AG09319 (cell line): ENCODE data around the gene PGBD2.
"Not testable (repeated sequence)": the region's sequence is repeated elsewhere in the genome, so short reads cannot be mapped to it uniquely, and the experiment has no call there.

Source experiments
- DNase-seq: peaks from one replicate; pipeline ENCODE4 v3.0.0-alpha.2; 2010; ENCODE audit warnings: low read depth; ENCODE audit errors: extremely low read depth
- TF ChIP-seq, protein P1 (sequence below): IDR thresholded peaks from 2 replicates; pipeline ENCODE4 v1.5.1; 2011; ENCODE audit warnings: low read depth, mild to moderate bottlenecking, inconsistent platforms, low read length, moderate library complexity

Gene PGBD2

DNA sequence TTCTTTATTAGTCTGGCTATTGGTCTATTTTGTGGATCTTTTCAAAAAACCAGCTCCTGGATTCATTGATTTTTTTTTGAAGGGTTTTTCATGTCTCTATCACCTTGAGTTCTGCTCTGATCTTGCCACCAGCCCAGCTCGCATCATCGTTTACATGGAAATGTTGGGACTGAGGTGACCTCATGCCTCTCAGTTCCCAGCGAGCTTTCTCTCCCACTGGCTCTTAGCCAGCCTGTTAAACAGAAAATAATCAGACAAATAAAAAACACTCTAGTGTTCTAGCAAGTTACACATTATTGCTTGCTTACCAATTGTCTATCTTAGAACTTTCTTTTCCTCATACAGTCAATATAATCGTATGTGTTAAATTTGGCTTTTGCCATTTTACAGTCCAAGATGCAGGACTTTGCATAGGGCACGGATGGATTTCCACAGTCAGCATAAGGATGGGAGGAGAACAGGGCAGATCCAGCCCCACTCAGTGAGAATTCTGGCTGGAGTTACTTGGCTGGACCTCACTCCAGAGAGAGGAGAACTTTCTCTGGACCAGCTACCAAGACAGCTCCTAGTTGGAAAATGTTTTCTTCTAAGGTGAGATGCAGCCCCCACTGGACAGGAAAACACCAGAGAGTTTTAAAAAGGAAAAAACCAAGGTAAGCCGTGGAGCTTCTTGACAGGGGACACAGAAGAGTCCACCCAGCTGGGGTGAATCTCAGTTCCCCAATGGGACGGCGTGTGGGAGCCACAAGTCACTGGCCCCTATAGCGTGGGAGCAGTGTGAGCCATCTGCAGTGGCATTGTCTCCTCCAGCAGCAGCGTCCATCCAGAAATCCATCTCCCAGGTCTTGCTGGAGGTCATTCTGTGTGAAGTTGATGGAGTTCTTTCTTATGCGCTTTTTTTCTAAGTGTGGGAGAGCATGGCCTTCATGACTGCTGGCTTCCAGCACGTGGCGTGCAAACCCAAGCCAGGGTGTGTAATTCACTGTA, 17.6 kb downstream of the PGBD2 start:
- TF ChIP-seq, protein P1, sequence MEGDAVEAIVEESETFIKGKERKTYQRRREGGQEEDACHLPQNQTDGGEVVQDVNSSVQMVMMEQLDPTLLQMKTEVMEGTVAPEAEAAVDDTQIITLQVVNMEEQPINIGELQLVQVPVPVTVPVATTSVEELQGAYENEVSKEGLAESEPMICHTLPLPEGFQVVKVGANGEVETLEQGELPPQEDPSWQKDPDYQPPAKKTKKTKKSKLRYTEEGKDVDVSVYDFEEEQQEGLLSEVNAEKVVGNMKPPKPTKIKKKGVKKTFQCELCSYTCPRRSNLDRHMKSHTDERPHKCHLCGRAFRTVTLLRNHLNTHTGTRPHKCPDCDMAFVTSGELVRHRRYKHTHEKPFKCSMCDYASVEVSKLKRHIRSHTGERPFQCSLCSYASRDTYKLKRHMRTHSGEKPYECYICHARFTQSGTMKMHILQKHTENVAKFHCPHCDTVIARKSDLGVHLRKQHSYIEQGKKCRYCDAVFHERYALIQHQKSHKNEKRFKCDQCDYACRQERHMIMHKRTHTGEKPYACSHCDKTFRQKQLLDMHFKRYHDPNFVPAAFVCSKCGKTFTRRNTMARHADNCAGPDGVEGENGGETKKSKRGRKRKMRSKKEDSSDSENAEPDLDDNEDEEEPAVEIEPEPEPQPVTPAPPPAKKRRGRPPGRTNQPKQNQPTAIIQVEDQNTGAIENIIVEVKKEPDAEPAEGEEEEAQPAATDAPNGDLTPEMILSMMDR = no peak
- DNase-seq = no peak

DNA sequence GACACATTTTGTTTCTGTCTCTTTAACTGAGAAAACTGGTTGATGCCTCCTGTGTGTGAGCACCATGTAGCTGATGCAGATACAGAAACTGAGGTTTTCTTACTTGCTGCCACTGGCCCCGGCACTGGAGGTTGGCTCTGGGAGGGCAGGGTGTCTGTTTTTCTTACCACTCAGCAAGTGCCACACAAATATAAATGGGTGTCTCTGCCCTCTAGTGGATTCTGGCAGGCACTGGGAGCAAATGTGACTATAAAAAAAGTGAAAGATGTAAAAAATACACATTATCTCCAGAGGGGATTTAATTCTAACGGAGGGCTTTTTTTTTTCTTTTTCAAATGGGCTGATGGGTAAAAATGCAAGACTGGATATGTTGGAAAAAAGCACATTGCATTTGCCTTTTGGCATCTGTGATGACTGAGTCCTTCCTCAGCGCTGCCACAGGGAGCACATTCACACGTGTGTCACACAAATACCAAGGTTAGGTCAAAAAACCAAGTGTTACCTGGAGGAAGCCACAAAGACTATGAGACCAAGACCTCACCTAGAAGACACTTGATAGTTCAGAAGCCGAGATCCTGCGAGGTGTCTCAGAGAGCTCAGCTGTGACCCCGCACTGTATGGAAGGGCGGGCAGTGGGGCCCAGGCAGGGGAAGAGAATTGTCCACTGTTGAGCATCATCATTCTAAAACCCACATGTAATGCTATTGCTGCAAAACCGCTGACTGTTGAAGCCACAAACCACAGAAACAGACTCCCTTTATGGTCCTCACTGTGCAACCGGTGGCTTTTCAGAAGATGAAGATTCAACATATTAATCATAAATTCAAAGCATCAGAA, 18.9 kb downstream of the PGBD2 start:
- no peak for DNase-seq
- TF ChIP-seq, protein P1 = peak; percentile 64

DNA sequence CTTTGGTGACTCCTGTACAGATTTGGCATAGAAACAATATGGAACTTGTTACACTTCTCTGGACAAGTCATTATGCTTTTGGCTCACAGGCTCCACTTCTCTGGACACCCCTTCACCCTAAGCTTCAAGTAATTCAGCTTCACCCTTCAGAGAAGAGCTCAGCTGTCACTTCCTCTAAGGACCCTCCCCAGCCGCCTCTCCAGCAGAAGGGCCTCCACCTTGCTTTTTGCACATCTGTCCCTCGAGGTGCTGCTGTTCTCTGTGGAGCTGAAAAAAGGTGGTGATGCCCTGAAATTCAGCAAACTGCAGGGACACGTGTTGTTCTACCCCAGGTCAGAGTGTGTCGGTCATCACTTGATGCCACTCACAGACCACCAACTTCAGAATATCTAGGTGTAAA, 19.8 kb downstream of the PGBD2 start:
- not testable (repeated sequence) for DNase-seq

DNA sequence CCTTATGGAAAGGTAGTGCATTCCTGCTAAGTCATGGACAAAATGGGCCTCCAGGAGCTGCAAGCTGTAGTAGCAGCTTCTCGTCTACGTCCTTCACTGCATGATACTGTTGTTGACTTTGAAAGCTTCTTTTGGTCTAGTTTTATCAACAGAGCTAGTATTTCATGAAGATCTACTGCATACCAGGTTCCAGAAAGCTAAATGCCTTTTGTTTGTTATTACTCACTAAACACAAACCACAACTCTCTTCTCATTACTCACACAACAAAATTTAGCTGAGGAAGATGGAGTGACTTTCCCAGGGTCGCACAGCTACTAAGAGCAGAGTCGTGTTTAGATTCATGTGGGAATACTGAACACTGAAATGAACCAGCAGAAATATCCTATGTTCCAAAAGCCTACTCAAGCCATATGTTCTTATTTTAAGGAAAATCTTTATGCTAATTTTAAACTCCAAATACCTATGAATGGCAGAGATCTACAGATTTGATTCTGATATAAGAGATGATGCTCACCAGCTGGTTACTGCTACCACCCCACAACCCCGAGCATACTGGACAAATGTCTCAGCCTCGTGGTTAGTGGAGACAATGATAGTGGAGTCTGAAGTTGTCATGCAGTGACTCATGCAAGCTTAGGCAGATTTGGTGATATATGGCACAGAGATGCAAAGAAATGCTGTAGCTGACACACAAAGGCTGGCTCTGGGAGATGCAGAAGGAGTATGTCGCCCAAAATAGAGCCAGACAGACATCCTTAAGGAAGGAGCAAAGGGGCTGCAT, 20.6 kb downstream of the PGBD2 start:
- no peak for DNase-seq
- TF ChIP-seq, protein P1 = no peak

DNA sequence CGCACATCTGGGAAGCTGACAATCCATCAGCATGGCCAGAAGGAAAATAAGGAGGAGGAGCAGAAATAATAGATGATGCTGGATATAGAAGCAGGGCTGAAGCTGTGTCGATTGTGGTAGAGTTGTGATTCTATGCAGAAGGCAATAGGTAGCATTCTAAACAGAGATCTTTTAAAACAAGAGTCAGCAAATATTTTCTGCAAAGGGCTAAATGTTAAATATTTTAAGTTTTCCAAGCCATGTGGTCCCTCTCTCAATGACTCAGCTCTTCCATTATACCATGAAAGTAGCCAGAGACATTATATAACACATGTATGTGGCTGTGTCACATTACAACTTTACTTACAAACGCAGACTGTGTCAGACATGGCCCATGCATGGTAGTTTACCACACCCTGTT, 21.2 kb downstream of the PGBD2 start:
- not testable (repeated sequence) for DNase-seq

DNA sequence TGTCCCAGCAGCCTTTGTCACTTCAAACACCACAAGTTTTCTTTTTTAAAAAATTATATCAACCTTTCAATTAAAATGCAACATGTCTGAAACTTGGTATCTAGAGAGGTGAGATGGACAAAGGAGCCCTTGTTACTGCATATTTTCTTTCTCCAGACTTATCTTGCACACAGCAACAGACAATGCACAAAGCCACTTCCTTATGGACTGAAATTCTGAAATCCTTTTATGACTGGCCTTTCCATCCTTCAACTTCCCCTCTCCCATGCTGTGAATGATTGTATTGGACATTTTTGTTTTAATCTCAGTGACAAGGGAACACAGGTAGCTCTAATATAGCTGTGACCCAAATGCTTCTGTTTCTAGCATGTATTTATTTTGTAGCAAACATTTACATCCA, 22.1 kb downstream of the PGBD2 start:
- not testable (repeated sequence) for DNase-seq

DNA sequence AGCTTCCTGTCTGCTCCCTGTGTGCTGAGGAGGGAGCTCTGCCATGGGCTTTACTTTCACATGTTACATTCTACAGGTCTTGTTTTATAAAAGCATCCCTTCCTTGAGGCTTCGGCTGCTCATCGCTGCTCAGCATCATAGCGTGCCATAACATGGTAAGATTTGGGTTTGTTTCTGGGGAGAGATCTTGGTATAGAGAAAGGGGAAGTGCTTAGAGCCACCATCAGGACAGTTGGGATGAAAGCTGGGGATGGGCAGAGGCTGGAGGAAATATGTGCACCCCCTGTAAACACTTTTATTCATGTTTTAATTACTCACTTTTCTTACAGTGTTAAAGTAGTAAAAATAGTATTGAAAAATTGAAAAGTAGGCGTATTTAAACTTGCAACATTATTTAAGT, 24.0 kb downstream of the PGBD2 start:
- DNase-seq = not testable (repeated sequence)

DNA sequence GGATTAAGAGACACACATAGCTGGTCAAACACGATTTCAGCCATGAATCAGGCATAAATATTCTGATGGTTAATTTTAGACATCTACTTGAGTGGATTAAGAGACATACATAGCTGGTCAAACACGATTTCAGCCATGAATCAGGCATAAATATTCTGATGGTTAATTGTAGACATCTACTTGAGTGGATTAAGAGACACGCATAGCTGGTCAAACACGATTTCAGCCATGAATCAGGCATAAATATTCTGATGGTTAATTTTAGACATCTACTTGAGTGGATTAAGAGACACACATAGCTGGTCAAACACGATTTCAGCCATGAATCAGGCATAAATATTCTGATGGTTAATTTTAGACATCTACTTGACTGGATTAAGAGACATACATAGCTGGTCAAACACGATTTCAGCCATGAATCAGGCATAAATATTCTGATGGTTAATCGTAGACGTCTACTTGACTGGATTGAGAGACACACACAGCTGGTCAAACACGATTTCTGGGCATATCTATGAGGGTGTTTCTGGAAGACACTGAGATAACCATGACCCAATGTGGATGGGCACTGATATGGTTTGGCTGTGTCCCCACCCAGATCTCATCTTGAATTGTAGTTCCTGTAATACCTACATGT, 32.3 kb downstream of the PGBD2 start:
- DNase-seq = not testable (repeated sequence)

DNA sequence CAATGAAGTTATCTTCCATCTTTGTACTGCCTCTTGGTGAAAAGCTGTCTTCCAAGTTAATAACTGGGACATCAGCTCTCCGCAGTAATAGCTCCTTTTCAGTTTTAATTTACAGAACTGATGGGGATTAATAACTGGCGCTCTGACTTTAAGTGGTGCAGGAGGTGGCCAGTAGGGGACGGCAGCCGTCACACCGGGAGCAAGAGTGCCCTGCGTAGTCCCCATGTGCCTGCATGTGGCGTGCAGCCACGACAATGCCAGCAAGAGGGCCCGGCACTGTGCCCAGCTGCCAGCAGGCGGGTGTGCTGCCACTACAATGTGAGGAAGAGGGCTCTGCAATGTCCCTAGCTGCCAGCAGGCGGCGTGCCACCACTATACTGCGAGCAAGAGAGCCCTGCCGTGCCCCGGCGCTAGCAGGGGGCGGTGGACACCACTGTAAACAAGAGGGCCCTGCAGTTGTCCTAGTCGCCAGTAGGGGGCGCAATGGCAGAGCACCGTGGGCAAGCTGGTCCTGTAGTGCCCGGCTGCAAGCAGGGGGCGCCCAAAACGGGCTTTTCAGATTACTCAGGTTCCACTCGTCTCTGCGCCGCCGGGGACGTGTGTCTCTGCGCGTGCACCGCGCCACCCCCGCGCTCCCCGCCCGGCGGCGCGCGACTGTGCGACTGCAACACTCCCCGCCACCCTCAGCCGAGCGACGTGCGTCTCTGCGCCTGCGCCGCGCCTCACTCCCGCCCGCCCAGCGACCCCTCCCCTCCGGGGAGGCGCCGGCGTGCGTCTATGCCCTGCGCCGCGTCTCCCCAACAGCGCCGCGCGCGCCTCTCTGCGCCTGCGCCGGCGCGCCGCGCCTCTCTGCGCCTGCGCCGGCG, 38.3 kb downstream of the PGBD2 start:
- DNase-seq = not testable (repeated sequence)

DNA sequence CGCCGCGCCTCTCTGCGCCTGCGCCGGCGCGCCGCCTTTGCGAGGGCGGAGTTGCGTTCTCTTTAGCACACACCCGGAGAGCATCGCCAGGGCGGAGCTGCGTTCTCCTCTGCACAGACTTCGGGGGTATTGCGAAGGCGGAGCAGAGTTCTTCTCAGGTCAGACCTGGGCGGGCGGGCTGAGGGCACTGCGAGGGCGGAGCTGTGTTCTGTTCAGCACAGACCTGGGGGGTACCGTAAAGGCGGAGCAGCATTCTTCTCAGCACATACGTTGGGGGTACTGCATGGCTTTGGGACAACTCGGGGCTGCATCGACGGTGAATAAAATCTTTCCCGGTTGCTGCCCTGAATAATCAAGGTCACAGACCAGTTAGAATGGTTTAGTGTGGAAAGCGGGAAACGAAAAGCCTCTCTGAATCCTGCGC, 39.0 kb downstream of the PGBD2 start:
- not testable (repeated sequence) for DNase-seq

DNA sequence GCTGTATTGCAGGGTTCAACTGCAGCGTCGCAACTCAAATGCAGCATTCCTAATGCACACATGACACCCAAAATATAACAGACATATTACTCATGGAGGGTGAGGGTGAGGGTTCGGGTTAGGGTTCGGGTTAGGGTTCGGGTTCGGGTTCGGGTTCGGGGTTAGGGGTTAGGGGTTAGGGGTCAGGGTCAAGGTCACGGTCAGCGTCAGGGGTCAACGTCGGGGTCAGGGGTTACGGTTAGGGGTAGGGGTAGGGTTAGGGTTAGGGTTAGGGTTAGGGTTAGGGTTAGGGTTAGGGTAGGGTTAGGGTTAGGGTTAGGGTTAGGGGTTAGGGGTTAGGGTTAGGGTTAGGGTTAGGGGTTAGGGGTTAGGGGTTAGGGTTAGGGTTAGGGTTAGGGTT, 39.4 kb downstream of the PGBD2 start:
- DNase-seq = not testable (repeated sequence)

DNA sequence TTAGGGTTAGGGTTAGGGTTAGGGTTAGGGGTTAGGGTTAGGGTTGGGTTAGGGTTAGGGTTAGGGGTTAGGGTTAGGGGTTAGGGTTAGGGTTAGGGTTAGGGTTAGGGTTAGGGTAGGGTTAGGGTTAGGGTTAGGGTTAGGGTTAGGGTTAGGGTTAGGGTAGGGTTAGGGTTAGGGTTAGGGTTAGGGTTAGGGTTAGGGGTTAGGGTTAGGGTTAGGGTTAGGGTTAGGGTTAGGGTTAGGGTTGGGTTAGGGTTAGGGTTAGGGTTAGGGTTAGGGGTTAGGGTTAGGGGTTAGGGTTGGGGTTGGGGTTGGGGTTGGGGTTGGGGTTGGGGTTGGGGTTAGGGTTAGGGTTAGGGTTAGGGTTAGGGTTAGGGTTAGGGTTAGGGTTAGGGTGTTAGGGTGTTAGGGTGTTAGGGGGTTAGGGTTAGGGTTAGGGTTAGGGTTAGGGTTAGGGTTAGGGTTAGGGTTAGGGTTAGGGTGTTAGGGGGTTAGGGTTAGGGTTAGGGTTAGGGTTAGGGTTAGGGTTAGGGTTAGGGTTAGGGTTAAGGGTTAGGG, 39.9 kb downstream of the PGBD2 start:
- not testable (repeated sequence) for DNase-seq
